ENCODE measurements around the gene EYA2.

Gene EYA2

DNA sequence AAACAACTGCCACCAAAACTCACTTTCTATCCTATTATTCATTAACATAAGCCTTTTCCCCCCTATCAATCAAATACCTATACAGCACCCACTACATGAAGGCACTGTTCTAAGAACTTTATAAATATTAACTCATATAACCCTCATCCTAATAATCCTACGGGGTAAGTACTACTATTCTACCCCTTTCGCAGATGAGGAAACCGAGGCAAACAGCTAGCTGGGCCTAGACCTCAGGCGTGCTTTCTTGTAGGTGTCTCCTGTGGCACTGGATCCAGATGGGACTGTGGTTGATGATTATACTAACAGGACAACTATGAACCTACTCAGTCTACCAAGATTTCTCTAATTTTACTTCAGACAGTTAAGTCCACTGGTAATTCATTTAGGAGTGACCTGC, 330.2 kb downstream of the EYA2 start:
- Histone ChIP-seq H2AFZ (ENCODE audit: low read length) (no peak overlapping the region), H3K23ac (ENCODE audit: low read depth, low read length, poor library complexity) (no peak overlapping the region), H4K8ac (ENCODE audit: low read depth, low read length) (no peak overlapping the region), H3K4me3 (ENCODE audit: low read length in 2 of 2) (no peak overlapping the region), H3K14ac (ENCODE audit: low read length) (no peak overlapping the region), H3K9ac (ENCODE audit: low read depth, low read length, poor library complexity) (no peak overlapping the region), H2BK12ac (ENCODE audit: low read length) (no peak overlapping the region), H3K9me3 (replicated peaks in 1 of 2; ENCODE audit: control insufficient read depth in 2 of 2, insufficient read depth in 1 of 2, low read depth in 1 of 2, low read length in 2 of 2) (no peaks in the 10 kb centered on the region), H3K79me1 (ENCODE audit: low read depth, low read length) (peaks cover 2% of the 10 kb centered on the region), H2BK5ac (ENCODE audit: low read length) (no peak overlapping the region), H2BK15ac (ENCODE audit: low read length) (no peak overlapping the region), H3K4me1 (ENCODE audit: control insufficient read depth in 2 of 2, insufficient read depth in 1 of 2, low read depth in 1 of 2, low read length in 2 of 2) (peaks cover 2% of the 10 kb centered on the region in 2 donors), H3K4me2 (ENCODE audit: insufficient read depth, low read length, poor library complexity, severe bottlenecking) (no peak overlapping the region), H3K27ac (replicated peaks; ENCODE audit: low read length) (no peak overlapping the region), H2AK5ac (ENCODE audit: low read depth, low read length) (no peak overlapping the region), H3K36me3 (replicated peaks in 1 of 2; ENCODE audit: control insufficient read depth in 2 of 2, insufficient read depth in 2 of 2, low read length in 2 of 2) (peaks cover 50 to 100% of the 10 kb centered on the region in 2 donors), H4K91ac (ENCODE audit: low read depth, low read length, poor library complexity) (no peak overlapping the region), H2BK120ac (ENCODE audit: low read depth, low read length) (no peak overlapping the region), H3K4ac (ENCODE audit: low read length) (no peak overlapping the region), H3K18ac (ENCODE audit: low read length) (no peak overlapping the region), H3K27me3 (ENCODE audit: control insufficient read depth in 3 of 3, insufficient read depth in 3 of 3, low read depth in 1 of 3, low read length in 3 of 3) (no peaks in the 10 kb centered on the region)
- no peak for DNase-seq (ENCODE audit: low spot score)
- WGBS, 2 donors (ENCODE audit: extremely low coverage in 2 of 2, insufficient read length in 2 of 2, insufficient replicate concordance in 1 of 2), result no CpG with 5 or more reads among the region's 4 CpGs

DNA sequence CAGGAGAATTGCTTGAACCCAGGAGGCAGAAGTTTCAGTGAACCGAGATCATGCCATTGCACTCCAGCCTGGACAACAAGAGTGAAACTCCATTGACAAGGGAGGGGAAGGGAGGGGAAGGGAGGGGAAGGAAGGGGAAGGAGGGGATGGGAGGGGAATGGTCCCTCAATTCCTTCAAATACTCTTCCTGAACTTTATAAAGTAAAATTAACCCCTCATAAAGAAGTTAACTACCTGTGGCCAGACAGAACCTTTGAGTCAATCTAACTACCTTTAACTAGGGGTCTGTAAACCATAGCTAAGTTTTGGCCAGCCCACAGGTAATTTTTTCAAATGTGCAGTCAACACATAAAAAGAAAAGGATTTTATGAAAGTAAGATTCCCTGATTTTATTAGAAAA, 330.8 kb downstream of the EYA2 start:
- H3K18ac ChIP-seq (ENCODE audit: low read length), result no peak overlapping the region
- no peak overlapping the region for H3K4ac ChIP-seq (ENCODE audit: low read length)
- no peak for DNase-seq (ENCODE audit: low spot score)
- peaks cover 49 to 100% of the 10 kb centered on the region in 2 donors for H3K36me3 ChIP-seq (replicated peaks in 1 of 2; ENCODE audit: control insufficient read depth in 2 of 2, insufficient read depth in 2 of 2, low read length in 2 of 2)
- no CpG with 5 or more reads among the region's 1 CpG for WGBS, 2 donors (ENCODE audit: extremely low coverage in 2 of 2, insufficient read length in 2 of 2, insufficient replicate concordance in 1 of 2)
- H2BK5ac ChIP-seq (ENCODE audit: low read length), result no peak overlapping the region
- no peak overlapping the region for H3K4me2 ChIP-seq (ENCODE audit: insufficient read depth, low read length, poor library complexity, severe bottlenecking)
- no peak overlapping the region for H2BK15ac ChIP-seq (ENCODE audit: low read length)
- H3K79me1 ChIP-seq (ENCODE audit: low read depth, low read length), result no peaks in the 10 kb centered on the region
- H2AFZ ChIP-seq (ENCODE audit: low read length), result no peak overlapping the region
- H3K27ac ChIP-seq (replicated peaks; ENCODE audit: low read length), result no peak overlapping the region
- H3K9me3 ChIP-seq (replicated peaks in 1 of 2; ENCODE audit: control insufficient read depth in 2 of 2, insufficient read depth in 1 of 2, low read depth in 1 of 2, low read length in 2 of 2), result no peaks in the 10 kb centered on the region
- no peak overlapping the region for H2BK120ac ChIP-seq (ENCODE audit: low read depth, low read length)
- H3K9ac ChIP-seq (ENCODE audit: low read depth, low read length, poor library complexity), result no peak overlapping the region
- H3K4me1 ChIP-seq (ENCODE audit: control insufficient read depth in 2 of 2, insufficient read depth in 1 of 2, low read depth in 1 of 2, low read length in 2 of 2), result no peaks in the 10 kb centered on the region
- H3K23ac ChIP-seq (ENCODE audit: low read depth, low read length, poor library complexity), result no peak overlapping the region
- H3K27me3 ChIP-seq (ENCODE audit: control insufficient read depth in 3 of 3, insufficient read depth in 3 of 3, low read depth in 1 of 3, low read length in 3 of 3), result no peaks in the 10 kb centered on the region
- H2AK5ac ChIP-seq (ENCODE audit: low read depth, low read length), result no peak overlapping the region
- H2BK12ac ChIP-seq (ENCODE audit: low read length), result no peak overlapping the region
- no peak overlapping the region for H4K8ac ChIP-seq (ENCODE audit: low read depth, low read length)
- H4K91ac ChIP-seq (ENCODE audit: low read depth, low read length, poor library complexity), result no peak overlapping the region
- no peak overlapping the region for H3K14ac ChIP-seq (ENCODE audit: low read length)
- no peak overlapping the region for H3K4me3 ChIP-seq (ENCODE audit: low read length in 2 of 2)

DNA sequence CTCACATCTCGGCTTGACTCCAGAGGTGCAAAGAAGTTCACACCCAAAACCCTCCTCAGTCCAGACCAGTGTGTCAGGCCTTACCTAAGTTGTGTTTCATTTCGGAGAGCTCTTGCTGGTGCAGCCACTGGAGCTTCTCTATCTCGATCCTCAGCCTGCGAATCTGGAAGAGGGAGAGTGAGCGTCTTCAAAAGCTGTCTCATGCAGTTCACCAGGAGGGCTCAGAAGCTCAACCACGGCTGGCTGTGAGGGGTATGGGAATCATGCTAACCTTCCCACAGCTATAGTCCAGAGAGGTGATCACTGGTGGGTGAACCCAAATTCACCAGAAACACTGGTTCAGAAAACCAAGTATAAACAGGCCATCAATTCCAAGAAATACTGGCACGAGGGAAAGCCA, 332.5 kb downstream of the EYA2 start:
- no peak overlapping the region for H4K91ac ChIP-seq (ENCODE audit: low read depth, low read length, poor library complexity)
- peaks cover 0 to 2% of the 10 kb centered on the region in 2 donors for H3K4me1 ChIP-seq (ENCODE audit: control insufficient read depth in 2 of 2, insufficient read depth in 1 of 2, low read depth in 1 of 2, low read length in 2 of 2)
- no peak overlapping the region for H3K9ac ChIP-seq (ENCODE audit: low read depth, low read length, poor library complexity)
- H3K23ac ChIP-seq (ENCODE audit: low read depth, low read length, poor library complexity), result no peak overlapping the region
- DNase-seq (ENCODE audit: low spot score), result no peak
- no peak overlapping the region for H2BK15ac ChIP-seq (ENCODE audit: low read length)
- no peak overlapping the region for H4K8ac ChIP-seq (ENCODE audit: low read depth, low read length)
- H3K36me3 ChIP-seq (replicated peaks in 1 of 2; ENCODE audit: control insufficient read depth in 2 of 2, insufficient read depth in 2 of 2, low read length in 2 of 2), result peaks cover 43 to 100% of the 10 kb centered on the region in 2 donors
- H3K14ac ChIP-seq (ENCODE audit: low read length), result no peak overlapping the region
- H3K27me3 ChIP-seq (ENCODE audit: control insufficient read depth in 3 of 3, insufficient read depth in 3 of 3, low read depth in 1 of 3, low read length in 3 of 3), result no peaks in the 10 kb centered on the region
- no peak overlapping the region for H3K18ac ChIP-seq (ENCODE audit: low read length)
- no peak overlapping the region for H2BK5ac ChIP-seq (ENCODE audit: low read length)
- H2AK5ac ChIP-seq (ENCODE audit: low read depth, low read length), result no peak overlapping the region
- H3K27ac ChIP-seq (replicated peaks; ENCODE audit: low read length), result no peak overlapping the region
- H2BK12ac ChIP-seq (ENCODE audit: low read length), result no peak overlapping the region
- H3K4me2 ChIP-seq (ENCODE audit: insufficient read depth, low read length, poor library complexity, severe bottlenecking), result no peak overlapping the region
- peaks cover 2% of the 10 kb centered on the region for H3K79me1 ChIP-seq (ENCODE audit: low read depth, low read length)
- H3K4ac ChIP-seq (ENCODE audit: low read length), result no peak overlapping the region
- no CpG with 5 or more reads among the region's 7 CpGs for WGBS, 2 donors (ENCODE audit: extremely low coverage in 2 of 2, insufficient read length in 2 of 2, insufficient replicate concordance in 1 of 2)
- H2AFZ ChIP-seq (ENCODE audit: low read length), result no peak overlapping the region
- no peak overlapping the region for H2BK120ac ChIP-seq (ENCODE audit: low read depth, low read length)
- no peaks in the 10 kb centered on the region for H3K9me3 ChIP-seq (replicated peaks in 1 of 2; ENCODE audit: control insufficient read depth in 2 of 2, insufficient read depth in 1 of 2, low read depth in 1 of 2, low read length in 2 of 2)
- no peak overlapping the region for H3K4me3 ChIP-seq (ENCODE audit: low read length in 2 of 2)

DNA sequence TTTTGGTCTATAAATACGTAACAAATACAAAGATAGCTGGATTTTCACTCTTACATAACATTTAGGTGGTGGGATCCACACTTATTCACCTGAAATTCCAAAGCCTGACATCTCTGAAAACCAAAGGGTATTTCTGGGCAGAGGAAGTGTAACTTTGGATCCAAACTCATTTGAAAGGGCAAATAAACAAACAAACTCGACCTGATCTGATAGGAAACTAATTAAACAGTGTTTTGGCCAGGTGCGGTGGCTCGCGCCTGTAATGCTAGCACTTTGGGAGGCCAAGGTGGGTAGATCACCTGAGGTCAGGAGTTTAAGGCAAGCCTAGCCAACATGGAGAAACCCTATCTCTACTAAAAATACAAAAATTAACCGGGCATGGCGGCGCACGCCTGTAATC, 332.9 kb downstream of the EYA2 start:
- no peak overlapping the region for H3K14ac ChIP-seq (ENCODE audit: low read length)
- H3K4me1 ChIP-seq (ENCODE audit: control insufficient read depth in 2 of 2, insufficient read depth in 1 of 2, low read depth in 1 of 2, low read length in 2 of 2), result peaks cover 0 to 2% of the 10 kb centered on the region in 2 donors
- H2BK12ac ChIP-seq (ENCODE audit: low read length), result no peak overlapping the region
- no CpG with 5 or more reads among the region's 9 CpGs for WGBS, 2 donors (ENCODE audit: extremely low coverage in 2 of 2, insufficient read length in 2 of 2, insufficient replicate concordance in 1 of 2)
- H3K4me3 ChIP-seq (ENCODE audit: low read length in 2 of 2), result no peak overlapping the region
- H2BK5ac ChIP-seq (ENCODE audit: low read length), result no peak overlapping the region
- H3K9me3 ChIP-seq (replicated peaks in 1 of 2; ENCODE audit: control insufficient read depth in 2 of 2, insufficient read depth in 1 of 2, low read depth in 1 of 2, low read length in 2 of 2), result no peaks in the 10 kb centered on the region
- no peak overlapping the region for H3K4ac ChIP-seq (ENCODE audit: low read length)
- DNase-seq (ENCODE audit: low spot score), result no peak
- H3K36me3 ChIP-seq (replicated peaks in 1 of 2; ENCODE audit: control insufficient read depth in 2 of 2, insufficient read depth in 2 of 2, low read length in 2 of 2), result peaks cover 42 to 100% of the 10 kb centered on the region in 2 donors
- H3K27me3 ChIP-seq (ENCODE audit: control insufficient read depth in 3 of 3, insufficient read depth in 3 of 3, low read depth in 1 of 3, low read length in 3 of 3), result no peaks in the 10 kb centered on the region
- no peak overlapping the region for H4K8ac ChIP-seq (ENCODE audit: low read depth, low read length)
- no peak overlapping the region for H2BK15ac ChIP-seq (ENCODE audit: low read length)
- no peak overlapping the region for H2BK120ac ChIP-seq (ENCODE audit: low read depth, low read length)
- H2AFZ ChIP-seq (ENCODE audit: low read length), result no peak overlapping the region
- peaks cover 2% of the 10 kb centered on the region for H3K79me1 ChIP-seq (ENCODE audit: low read depth, low read length)
- no peak overlapping the region for H3K4me2 ChIP-seq (ENCODE audit: insufficient read depth, low read length, poor library complexity, severe bottlenecking)
- H4K91ac ChIP-seq (ENCODE audit: low read depth, low read length, poor library complexity), result no peak overlapping the region
- no peak overlapping the region for H3K18ac ChIP-seq (ENCODE audit: low read length)
- no peak overlapping the region for H3K27ac ChIP-seq (replicated peaks; ENCODE audit: low read length)
- H2AK5ac ChIP-seq (ENCODE audit: low read depth, low read length), result no peak overlapping the region
- no peak overlapping the region for H3K9ac ChIP-seq (ENCODE audit: low read depth, low read length, poor library complexity)
- no peak overlapping the region for H3K23ac ChIP-seq (ENCODE audit: low read depth, low read length, poor library complexity)

Data from neuronal stem cell (in vitro differentiated cells).